ENCODE data around the gene IGFL3. TPM values are rescaled to one million over a fixed set of nuclear protein-coding genes. Genes with fewer than 3 reads are reported as not detected.

Gene IGFL3
- total and polyA plus RNA-seq, 9 of the 15 experiments (the other 6 are each of a cell fraction or from before 2014, with no cell fraction given) = not detected

DNA sequence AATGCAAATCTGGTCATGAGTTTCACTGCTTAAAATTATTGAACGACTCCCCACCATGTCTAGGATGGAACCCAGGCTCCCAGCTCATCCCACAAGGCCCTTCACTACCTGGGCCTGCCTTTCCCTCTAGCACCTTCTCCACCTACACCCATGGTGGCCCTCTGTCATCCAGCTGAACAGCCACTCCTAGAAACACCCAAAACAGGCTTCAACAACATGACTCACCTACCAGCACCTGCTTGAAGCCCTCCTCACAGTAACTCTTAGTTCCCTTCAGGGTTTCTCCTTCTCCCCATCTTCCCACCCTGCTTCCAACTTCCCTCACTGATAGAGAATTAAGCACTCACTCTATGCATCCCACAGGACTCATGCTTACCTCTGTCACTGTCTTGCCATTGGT lies 16.9 kb upstream of the IGFL3 start:
- peaks cover 0 to 17% of the 10 kb centered on the region in 2 experiments; a peak in 3 of 5 replicates for H3K27me3 ChIP-seq (ENCODE audit: control insufficient read depth in 2 of 2, insufficient read depth in 2 of 2, low read length in 2 of 2)
- WGBS (ENCODE audit: insufficient coverage, low coverage, missing lambda C conversion rate) = 0% methylated on average over 1 of the region's 1 CpG
- intact Hi-C loops (cut with micrococcal nuclease) (no loop called here), in situ Hi-C loops (cut with MboI) (no loop called here)
- H3K36me3 ChIP-seq (ENCODE audit: control insufficient read depth, insufficient read depth, low read length) = no peaks in the 10 kb centered on the region
- no peak overlapping the region for H3K4me2 ChIP-seq (ENCODE audit: insufficient read depth, low read length)
- H3K27ac ChIP-seq (ENCODE audit: extremely low read depth, low read depth, low read length) = no peak overlapping the region
- no peak overlapping the region for H3K9ac ChIP-seq (ENCODE audit: insufficient read depth in 1 of 2, low read depth in 2 of 2, low read length in 2 of 2)
- ChIA-PET POLR2A (no interaction called here), CTCF (ENCODE audit: low intra/inter-chr PET ratio) (no interaction called here)
- no peak overlapping the region for H3K4me3 ChIP-seq
- 0 out of 2 replicates have a peak, but pooled peaks cover 4% of the 10 kb centered on the region for H4K20me1 ChIP-seq (replicated peaks; ENCODE audit: control insufficient read depth, insufficient read depth, low read length)
- H2AFZ ChIP-seq (ENCODE audit: low read depth, low read length) = no peak overlapping the region
- ATAC-seq (no peak), DNase-seq (ENCODE audit: extremely low read depth in 1 of 4, low spot score in 3 of 4) (no peak), FAIRE-seq (no peak)
- no peaks in the 10 kb centered on the region for H3K4me1 ChIP-seq (replicated peaks in 1 of 2; ENCODE audit: control insufficient read depth in 2 of 2, insufficient read depth in 2 of 2, low read length in 2 of 2)
- H3K9me3 ChIP-seq (replicated peaks; ENCODE audit: control insufficient read depth, insufficient read depth, low read depth, low read length) = no peaks in the 10 kb centered on the region
- no peaks in the 10 kb centered on the region for H3K9me1 ChIP-seq (ENCODE audit: control insufficient read depth, insufficient read depth, low read length)
- BruUV-seq (replicated peaks) = no TSS peak
- TF ChIP-seq CHD1 (IDR thresholded peaks at IDR 0.05; ENCODE audit: low read length) = no peak
- no peak for TF ChIP-seq FOS (IDR thresholded peaks at IDR 0.05; ENCODE audit: extremely low read depth, insufficient read length)
- TF ChIP-seq XRCC4 (IDR thresholded peaks at IDR 0.05; ENCODE audit: extremely low read depth, insufficient read depth, insufficient read length) = no peak
- TF ChIP-seq NR4A1 (CRISPR knock-in tag; IDR thresholded peaks at IDR 0.05) = no peak
- TF ChIP-seq NR4A1 (tag; IDR thresholded peaks at IDR 0.05) = no peak
- no peaks in the 10 kb centered on the region for H3K79me2 ChIP-seq (ENCODE audit: control insufficient read depth, insufficient read depth, low read length)

GRCh38 chr19:46137915-46138473 lies 13.5 kb upstream of the IGFL3 start:
- H3K4me2 ChIP-seq (ENCODE audit: insufficient read depth, low read length) = no peak overlapping the region
- ATAC-seq (no peak), DNase-seq (ENCODE audit: extremely low read depth in 1 of 4, low spot score in 3 of 4) (no peak), FAIRE-seq (no peak)
- H3K4me1 ChIP-seq (replicated peaks in 1 of 2; ENCODE audit: control insufficient read depth in 2 of 2, insufficient read depth in 2 of 2, low read length in 2 of 2) = no peaks in the 10 kb centered on the region; a peak in 1 of 5 replicates
- CTCF ChIA-PET (ENCODE audit: low intra/inter-chr PET ratio) = no interaction called here
- H4K20me1 ChIP-seq (replicated peaks; ENCODE audit: control insufficient read depth, insufficient read depth, low read length) = 0 out of 2 replicates have a peak, but pooled peaks cover 4% of the 10 kb centered on the region
- H3K9me1 ChIP-seq (ENCODE audit: control insufficient read depth, insufficient read depth, low read length) = no peaks in the 10 kb centered on the region
- TF ChIP-seq POLR2AphosphoS5 (IDR thresholded peaks at IDR 0.05; ENCODE audit: control insufficient read depth, insufficient read depth, low read depth, low read length) = no peak
- no peak for TF ChIP-seq MYBL2 (IDR thresholded peaks at IDR 0.05; ENCODE audit: low read depth)
- TF ChIP-seq MYBL2 (CRISPR knock-in tag; IDR thresholded peaks at IDR 0.05; ENCODE audit: borderline replicate concordance) = no peak
- no peak for TF ChIP-seq CBX2 (IDR thresholded peaks at IDR 0.05; ENCODE audit: insufficient read depth, low read length, poor library complexity, severe bottlenecking)
- no peak for TF ChIP-seq MEF2A (IDR thresholded peaks at IDR 0.05; ENCODE audit: control insufficient read depth, low read depth, low read length)
- TF ChIP-seq NR2C2 (CRISPR knock-in tag; IDR thresholded peaks at IDR 0.05) = no peak
- TF ChIP-seq NR2C2 (tag; IDR thresholded peaks at IDR 0.05) = no peak
- TF ChIP-seq ZNF75A (CRISPR knock-in tag; IDR thresholded peaks at IDR 0.05) = no peak
- H3K27me3 ChIP-seq (ENCODE audit: control insufficient read depth in 2 of 2, insufficient read depth in 2 of 2, low read length in 2 of 2) = peaks cover 0 to 17% of the 10 kb centered on the region in 2 experiments; a peak in 3 of 5 replicates
- H3K9ac ChIP-seq (ENCODE audit: insufficient read depth in 1 of 2, low read depth in 2 of 2, low read length in 2 of 2) = no peak overlapping the region
- POLR2A ChIA-PET = interaction anchor here (0.7 kb wide), 1 partner anchor 111 kb away, joined by 3 read pairs; no protein-coding TSS in a partner anchor
- WGBS (ENCODE audit: insufficient coverage, low coverage, missing lambda C conversion rate) = 2% methylated on average over 4 of the region's 4 CpGs
- no peak overlapping the region for H2AFZ ChIP-seq (ENCODE audit: low read depth, low read length)
- intact Hi-C loops (cut with micrococcal nuclease) (no loop called here), in situ Hi-C loops (cut with MboI) (no loop called here)
- H3K79me2 ChIP-seq (ENCODE audit: control insufficient read depth, insufficient read depth, low read length) = no peaks in the 10 kb centered on the region
- H3K9me3 ChIP-seq (replicated peaks; ENCODE audit: control insufficient read depth, insufficient read depth, low read depth, low read length) = no peaks in the 10 kb centered on the region
- H3K4me3 ChIP-seq = no peak overlapping the region
- H3K27ac ChIP-seq (ENCODE audit: extremely low read depth, low read depth, low read length) = no peak overlapping the region
- no peaks in the 10 kb centered on the region for H3K36me3 ChIP-seq (ENCODE audit: control insufficient read depth, insufficient read depth, low read length)
- BruUV-seq (replicated peaks) = no TSS peak

Data from K562 (cell line).